ENCODE data around the gene PHACTR1. TPM values are rescaled to one million over a fixed set of nuclear protein-coding genes. Genes with fewer than 3 reads are reported as not detected.

PHACTR1 gene
- total and polyA plus RNA-seq, 4 donors, result 0.31 to 1.5 (median 0.79) TPM

GRCh38 chr6:13282393-13283069 is 566.0 kb downstream of the PHACTR1 start:
- WGBS, result 63% methylated on average over 8 of the region's 8 CpGs
- TF ChIP-seq YY1 (IDR thresholded peaks at IDR 0.05) (no peak), SP1 (IDR thresholded peaks at IDR 0.05) (no peak), HNF4G (IDR thresholded peaks at IDR 0.05) (no peak), ATF3 (IDR thresholded peaks at IDR 0.05) (no peak), EGR1 (IDR thresholded peaks at IDR 0.05; ENCODE audit: low read depth in 2 of 2) (no peak), MAX (IDR thresholded peaks at IDR 0.05) (no peak), RXRA (IDR thresholded peaks at IDR 0.05) (no peak), FOXA2 (IDR thresholded peaks at IDR 0.05) (no peak), RAD21 (IDR thresholded peaks at IDR 0.05) (no peak), CTCF (IDR thresholded peaks at IDR 0.05; ENCODE audit: low read depth, low read length, missing input control) (no peak), REST (IDR thresholded peaks at IDR 0.05) (no peak), TAF1 (conservative IDR thresholded peaks at IDR 0.05) (no peak), NR2F2 (IDR thresholded peaks at IDR 0.05) (no peak), FOXA1 (IDR thresholded peaks at IDR 0.05) (no peak), GABPA (IDR thresholded peaks at IDR 0.05 in 1 of 2, conservative IDR thresholded peaks at IDR 0.05 in 1 of 2) (no peak), JUND (IDR thresholded peaks at IDR 0.05) (no peak), ZBTB33 (IDR thresholded peaks at IDR 0.05) (no peak)
- no peak overlapping the region for H3K4me3 ChIP-seq (ENCODE audit: low read depth in 1 of 3, low read length in 3 of 3)
- H3K36me3 ChIP-seq (ENCODE audit: control insufficient read depth in 4 of 4, insufficient read depth in 3 of 4, low read depth in 1 of 4, low read length in 3 of 4), result no peaks in the 10 kb centered on the region
- H3K27me3 ChIP-seq (ENCODE audit: control insufficient read depth in 4 of 4, insufficient read depth in 4 of 4, low read length in 3 of 4), result no peaks in the 10 kb centered on the region
- DNase-seq (ENCODE audit: low spot score), result no peak
- peaks cover 0 to 7% (median 3%) of the 10 kb centered on the region in 4 donors for H3K9me3 ChIP-seq (ENCODE audit: control insufficient read depth in 4 of 4, low read length in 3 of 4)
- no peaks in the 10 kb centered on the region for H3K4me1 ChIP-seq (ENCODE audit: control insufficient read depth in 4 of 4, insufficient read depth in 4 of 4, low read length in 3 of 4)
- H3K27ac ChIP-seq (ENCODE audit: low read depth in 1 of 2, low read length in 2 of 2), result no peak overlapping the region
- H3K9ac ChIP-seq (ENCODE audit: low read depth in 1 of 2, low read length in 2 of 2), result no peak overlapping the region

All from liver (tissue), 9 donors.